H9 (cell line): ENCODE results near the gene CEP126. TPM values are rescaled to one million over a fixed set of nuclear protein-coding genes. Genes with fewer than 3 reads are reported as not detected.

Experiments
- DNase-seq: peaks from one replicate; pipeline ENCODE4 v3.0.0-alpha.2; 2017
- H2AFZ ChIP-seq: one replicate; pipeline ENCODE4 v1.6.1; 2013; ENCODE audit warnings: mild to moderate bottlenecking, low read length, control low read depth, moderate library complexity
- H2AK5ac ChIP-seq: 2 replicates; pipeline ENCODE4 v1.6.1; 2013; ENCODE audit warnings: low read length, control low read depth, mixed read lengths; ENCODE audit not compliant: insufficient read length
- H2BK120ac ChIP-seq: one replicate; pipeline ENCODE4 v1.6.1; 2013; ENCODE audit warnings: low read depth, mild to moderate bottlenecking, low read length, control low read depth, inconsistent platforms; ENCODE audit not compliant: poor library complexity, severe bottlenecking
- H2BK12ac ChIP-seq: 2 replicates; pipeline ENCODE4 v1.6.1; 2013; ENCODE audit warnings: low read length, control low read depth, mixed read lengths, low read depth; ENCODE audit not compliant: insufficient read length
- H2BK15ac ChIP-seq: 2 replicates; pipeline ENCODE4 v1.6.1; 2013; ENCODE audit warnings: low read depth, low read length, control low read depth
- H2BK20ac ChIP-seq: one replicate; pipeline ENCODE4 v1.6.1; 2013; ENCODE audit warnings: low read depth, mild to moderate bottlenecking, low read length, control low read depth, inconsistent platforms; ENCODE audit not compliant: poor library complexity, severe bottlenecking
- H2BK5ac ChIP-seq: 2 replicates; pipeline ENCODE4 v1.6.1; 2013; ENCODE audit warnings: low read length, control low read depth, mixed read lengths; ENCODE audit not compliant: insufficient read length
- H3K14ac ChIP-seq: 2 replicates; pipeline ENCODE4 v1.6.1; 2013; ENCODE audit warnings: low read length, control low read depth; ENCODE audit not compliant: insufficient read depth
- H3K18ac ChIP-seq: 2 replicates; pipeline ENCODE4 v1.6.1; 2013; ENCODE audit warnings: low read depth, mild to moderate bottlenecking, mixed read lengths, low read length, control low read depth; ENCODE audit not compliant: insufficient read length
- H3K23ac ChIP-seq: 2 replicates; pipeline ENCODE4 v1.6.1; 2013; ENCODE audit warnings: low read length, control low read depth, mixed read lengths, low read depth; ENCODE audit not compliant: insufficient read length
- H3K23me2 ChIP-seq: 2 replicates; pipeline ENCODE4 v1.6.1; 2013; ENCODE audit warnings: low read depth, mild to moderate bottlenecking, mixed read lengths, low read length, control low read depth; ENCODE audit not compliant: insufficient read length, poor library complexity, severe bottlenecking
- H3K27ac ChIP-seq: 2 replicates; pipeline ENCODE4 v1.5.1; 2013; ENCODE audit warnings: low read length, control low read depth, mixed read lengths, low read depth; ENCODE audit not compliant: insufficient read length
- H3K27me3 ChIP-seq: 2 replicates; pipeline ENCODE4 v1.6.1; 2013; ENCODE audit warnings: low read length, control low read depth, inconsistent platforms; ENCODE audit not compliant: insufficient read depth
- H3K4ac ChIP-seq: 2 replicates; pipeline ENCODE4 v1.6.1; 2013; ENCODE audit warnings: low read depth, mild to moderate bottlenecking, control low read depth, inconsistent platforms, low read length, moderate library complexity
- H3K4me1 ChIP-seq: 2 replicates; pipeline ENCODE4 v1.6.1; 2013; ENCODE audit warnings: low read length, control low read depth, inconsistent platforms; ENCODE audit not compliant: insufficient read depth
- H3K4me2 ChIP-seq: 2 replicates; pipeline ENCODE4 v1.6.1; 2013; ENCODE audit warnings: low read length, control low read depth, mixed read lengths; ENCODE audit not compliant: insufficient read length, insufficient read depth
- H3K56ac ChIP-seq: 2 replicates; pipeline ENCODE4 v1.6.1; 2013; ENCODE audit warnings: low read depth, mild to moderate bottlenecking, mixed read lengths, low read length, control low read depth; ENCODE audit not compliant: insufficient read length
- H3K79me1 ChIP-seq: 2 replicates; pipeline ENCODE4 v1.6.1; 2013; ENCODE audit warnings: low read depth, mild to moderate bottlenecking, moderate library complexity, low read length, control low read depth, inconsistent platforms; ENCODE audit not compliant: insufficient read depth, poor library complexity, severe bottlenecking
- H3K79me2 ChIP-seq: 2 replicates; pipeline ENCODE4 v1.6.1; 2013; ENCODE audit warnings: low read length, control low read depth, inconsistent platforms; ENCODE audit not compliant: insufficient read depth
- H3K9ac ChIP-seq: 2 replicates; pipeline ENCODE4 v1.6.1; 2013; ENCODE audit warnings: low read length, control low read depth, mixed read lengths; ENCODE audit not compliant: insufficient read length; ENCODE audit errors: extremely low read depth
- H3K9me3 ChIP-seq: one replicate; pipeline ENCODE4 v1.6.1; 2013; ENCODE audit warnings: low read depth, low read length, inconsistent platforms; ENCODE audit not compliant: control insufficient read depth
- H3T11ph ChIP-seq: one replicate; pipeline ENCODE4 v1.6.1; 2013; ENCODE audit warnings: mild to moderate bottlenecking, low read length, control low read depth, inconsistent platforms
- H4K20me1 ChIP-seq: one replicate; pipeline ENCODE4 v1.6.1; 2013; ENCODE audit not compliant: control insufficient read depth, insufficient read length, insufficient read depth
- H4K5ac ChIP-seq: 2 replicates; pipeline ENCODE4 v1.6.1; 2013; ENCODE audit warnings: low read depth, mild to moderate bottlenecking, mixed read lengths, low read length, control low read depth; ENCODE audit not compliant: insufficient read length
- H4K8ac ChIP-seq: replicated peaks from 2 replicates; pipeline ENCODE4 v1.6.1; 2013; ENCODE audit warnings: low read length, control low read depth, mixed read lengths, low read depth; ENCODE audit not compliant: insufficient read length
- H4K91ac ChIP-seq: 2 replicates; pipeline ENCODE4 v1.6.1; 2013; ENCODE audit warnings: low read depth, mild to moderate bottlenecking, moderate library complexity, mixed read lengths, low read length, control low read depth; ENCODE audit not compliant: insufficient read length
- H3K27ac Mint-ChIP-seq, 3 experiments: 2 replicates in 2 of 3; 3 replicates in 1 of 3; pipeline ENCODE4 v1.8.0; 2020 to 2021; ENCODE audit warnings: mixed read lengths in 3 of 3, mild to moderate bottlenecking in 1 of 3, moderate library complexity in 1 of 3
- H3K27me3 Mint-ChIP-seq: 2 replicates; pipeline ENCODE4 v1.8.0; 2021; ENCODE audit warnings: low read depth, mild to moderate bottlenecking, moderate library complexity, mixed read lengths
- H3K36me3 Mint-ChIP-seq, 3 experiments: 2 replicates in 2 of 3; 3 replicates in 1 of 3; pipeline ENCODE4 v1.8.0; 2020 to 2021; ENCODE audit warnings: low read depth in 3 of 3, mixed read lengths in 3 of 3; ENCODE audit not compliant: insufficient read depth in 1 of 3
- H3K4me1 Mint-ChIP-seq, 2 experiments: 2 replicates each; pipeline ENCODE4 v1.8.0; 2020; ENCODE audit warnings: mixed read lengths in 2 of 2
- H3K4me3 Mint-ChIP-seq, 2 experiments: 2 replicates in 1 of 2; 3 replicates in 1 of 2; pipeline ENCODE4 v1.8.0; 2020 to 2021; ENCODE audit warnings: mild to moderate bottlenecking in 2 of 2, mixed read lengths in 2 of 2, moderate library complexity in 1 of 2
- H3K9me3 Mint-ChIP-seq, 2 experiments: 2 replicates in 1 of 2; 3 replicates in 1 of 2; pipeline ENCODE4 v1.8.0; 2020; ENCODE audit warnings: mild to moderate bottlenecking in 2 of 2, mixed read lengths in 2 of 2, moderate library complexity in 1 of 2
- WGBS: extraction: QIAGEN DNeasy Blood & Tissue Kit; methylation state at CpG from one replicate; pipeline ENCODE4 v1.1.7; 2013; ENCODE audit warnings: missing lambda C conversion rate, low lambda C conversion rate, mixed read lengths; ENCODE audit not compliant: insufficient read length; ENCODE audit errors: extremely low coverage; 5-methylcytosine and 5-hydroxymethylcytosine counted together
- total RNA-seq: library from RNA; stranded (reverse); gene quantifications from 2 replicates; pipeline ENCODE4 v1.2.1, GENCODE V29; 2021
- TF ChIP-seq, protein P1 (sequence below): fragments of 200-600 bp; sonication (generic); conservative IDR thresholded peaks from 3 replicates; pipeline ENCODE4 v1.8.0; 2021; ENCODE audit warnings: antibody characterized with exemption, mild to moderate bottlenecking

The CEP126 gene
- total RNA-seq, 1 experiment from 2014 or later, result 1.2 TPM

DNA sequence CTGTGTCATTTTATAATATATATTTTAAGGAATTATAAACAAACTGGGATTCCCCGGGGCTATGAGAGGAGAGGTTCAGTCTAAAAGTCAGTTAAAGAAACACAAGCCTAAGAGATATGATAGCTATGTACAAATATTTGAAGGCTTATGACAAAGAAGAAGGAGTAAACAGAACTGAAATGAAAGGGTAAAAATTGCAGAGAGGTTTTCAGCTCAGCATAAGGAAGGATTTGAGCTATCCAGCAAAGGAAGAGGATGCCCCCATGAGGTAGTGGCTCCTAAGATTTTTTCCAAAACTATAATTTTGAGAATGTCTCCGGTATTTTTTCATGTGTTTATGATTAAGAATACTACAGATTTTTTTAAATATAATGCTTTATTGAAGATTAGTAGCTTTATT is 59.4 kb downstream of the CEP126 start:
- no peak overlapping the region for H3K23ac ChIP-seq
- no peak overlapping the region for H3K18ac ChIP-seq
- WGBS, result no CpG with 5 or more reads among the region's 2 CpGs
- no peaks in the 10 kb centered on the region for H3K27me3 ChIP-seq
- no peak overlapping the region for H2BK20ac ChIP-seq
- no peak overlapping the region for H3K4me2 ChIP-seq
- H3K27me3 Mint-ChIP-seq, result no peaks in the 10 kb centered on the region
- H3K4me1 ChIP-seq, result no peaks in the 10 kb centered on the region
- H3K4ac ChIP-seq, result no peak overlapping the region
- H3T11ph ChIP-seq, result no peak overlapping the region
- no peak overlapping the region for H3K14ac ChIP-seq
- H3K4me1 Mint-ChIP-seq, result no peaks in the 10 kb centered on the region
- no peak overlapping the region for H2AFZ ChIP-seq
- no peak overlapping the region for H3K27ac ChIP-seq
- H3K56ac ChIP-seq, result no peak overlapping the region
- H3K79me2 ChIP-seq, result no peaks in the 10 kb centered on the region
- no peak overlapping the region for H2BK15ac ChIP-seq
- no peaks in the 10 kb centered on the region for H3K36me3 Mint-ChIP-seq
- no peak overlapping the region for H3K9ac ChIP-seq
- H3K27ac Mint-ChIP-seq, result no peak overlapping the region; a peak in 1 of 7 replicates
- no peak overlapping the region for H4K5ac ChIP-seq
- no peak overlapping the region for H4K91ac ChIP-seq
- H3K4me3 Mint-ChIP-seq, result no peak overlapping the region
- no peak overlapping the region for H4K8ac ChIP-seq
- no peak overlapping the region for H2BK5ac ChIP-seq
- DNase-seq, result no peak
- no peak overlapping the region for H2BK12ac ChIP-seq
- H3K23me2 ChIP-seq, result no peaks in the 10 kb centered on the region
- no peaks in the 10 kb centered on the region for H3K79me1 ChIP-seq
- H3K9me3 Mint-ChIP-seq, result no peaks in the 10 kb centered on the region
- no peaks in the 10 kb centered on the region for H4K20me1 ChIP-seq
- H2AK5ac ChIP-seq, result no peak overlapping the region
- H3K9me3 ChIP-seq, result no peaks in the 10 kb centered on the region
- no peak overlapping the region for H2BK120ac ChIP-seq
- TF ChIP-seq, protein P1, sequence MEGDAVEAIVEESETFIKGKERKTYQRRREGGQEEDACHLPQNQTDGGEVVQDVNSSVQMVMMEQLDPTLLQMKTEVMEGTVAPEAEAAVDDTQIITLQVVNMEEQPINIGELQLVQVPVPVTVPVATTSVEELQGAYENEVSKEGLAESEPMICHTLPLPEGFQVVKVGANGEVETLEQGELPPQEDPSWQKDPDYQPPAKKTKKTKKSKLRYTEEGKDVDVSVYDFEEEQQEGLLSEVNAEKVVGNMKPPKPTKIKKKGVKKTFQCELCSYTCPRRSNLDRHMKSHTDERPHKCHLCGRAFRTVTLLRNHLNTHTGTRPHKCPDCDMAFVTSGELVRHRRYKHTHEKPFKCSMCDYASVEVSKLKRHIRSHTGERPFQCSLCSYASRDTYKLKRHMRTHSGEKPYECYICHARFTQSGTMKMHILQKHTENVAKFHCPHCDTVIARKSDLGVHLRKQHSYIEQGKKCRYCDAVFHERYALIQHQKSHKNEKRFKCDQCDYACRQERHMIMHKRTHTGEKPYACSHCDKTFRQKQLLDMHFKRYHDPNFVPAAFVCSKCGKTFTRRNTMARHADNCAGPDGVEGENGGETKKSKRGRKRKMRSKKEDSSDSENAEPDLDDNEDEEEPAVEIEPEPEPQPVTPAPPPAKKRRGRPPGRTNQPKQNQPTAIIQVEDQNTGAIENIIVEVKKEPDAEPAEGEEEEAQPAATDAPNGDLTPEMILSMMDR, result no peak; the same call in 2 of the 3 replicates
